ENCODE measurements around the gene SLC29A2.

Gene SLC29A2

DNA sequence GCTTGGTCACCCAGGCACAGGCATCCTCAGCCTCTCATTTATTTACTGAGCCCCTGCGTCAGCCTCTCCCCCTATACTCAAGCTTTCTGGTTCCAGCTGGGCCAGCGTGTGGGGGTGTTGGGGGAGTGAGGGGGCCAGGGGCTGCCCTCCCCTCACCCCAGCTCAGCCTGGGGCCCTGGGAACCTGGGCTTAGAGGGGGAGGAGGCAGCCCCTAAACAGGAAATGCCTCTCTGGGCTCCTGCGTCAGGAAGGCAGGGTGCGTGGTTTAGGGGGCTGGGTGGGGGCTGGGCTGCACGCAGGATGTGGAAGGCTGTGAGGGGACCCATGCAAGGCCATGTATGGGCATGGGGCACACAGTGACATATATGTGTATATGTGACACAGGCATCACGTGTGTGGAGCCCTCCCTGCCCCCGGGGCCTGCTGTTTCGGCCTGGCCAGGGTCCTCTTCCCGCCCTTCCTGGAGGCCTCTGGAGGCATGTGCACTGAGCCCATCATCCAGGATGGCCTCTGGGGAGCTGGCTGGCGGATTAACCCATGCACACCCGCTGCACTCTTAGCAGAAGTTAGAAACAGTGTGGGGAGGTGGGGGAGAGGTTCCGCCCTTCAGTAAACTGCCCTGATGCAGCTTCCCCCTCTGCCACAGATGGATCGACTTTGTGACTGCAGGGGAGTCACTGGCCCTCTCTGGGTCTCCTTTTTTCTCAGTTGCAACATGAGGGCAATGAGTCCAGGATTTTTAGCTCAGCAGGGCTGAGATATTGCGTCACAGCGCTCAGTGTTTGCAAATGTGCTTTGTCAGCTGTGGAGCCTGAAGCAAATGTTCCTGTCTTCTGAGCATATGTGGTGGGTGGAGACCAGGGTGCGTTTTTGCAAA is 53.6 kb downstream of the SLC29A2 start:
- DNase-seq (ENCODE audit: low spot score) (no peak), ATAC-seq (ENCODE audit: low read depth) (peak; percentile 42; the same call in 1 of the 3 replicates)
- peaks cover 6% of the 10 kb centered on the region for H3K4me1 ChIP-seq (ENCODE audit: insufficient read depth, poor library complexity, severe bottlenecking)
- peaks cover 3% of the 10 kb centered on the region for H3K9me3 ChIP-seq (ENCODE audit: severe bottlenecking)
- H3K36me3 ChIP-seq (ENCODE audit: low read depth): no peaks in the 10 kb centered on the region
- no peak overlapping the region for H3K4me3 ChIP-seq (ENCODE audit: severe bottlenecking)
- H3K27ac ChIP-seq (ENCODE audit: poor library complexity, severe bottlenecking): peak overlapping the region; percentile 2
- TF ChIP-seq CTCF (IDR thresholded peaks at IDR 0.05; ENCODE audit: poor library complexity, severe bottlenecking): no peak
- H3K27me3 ChIP-seq (ENCODE audit: insufficient read depth, poor library complexity, severe bottlenecking): no peaks in the 10 kb centered on the region

DNA sequence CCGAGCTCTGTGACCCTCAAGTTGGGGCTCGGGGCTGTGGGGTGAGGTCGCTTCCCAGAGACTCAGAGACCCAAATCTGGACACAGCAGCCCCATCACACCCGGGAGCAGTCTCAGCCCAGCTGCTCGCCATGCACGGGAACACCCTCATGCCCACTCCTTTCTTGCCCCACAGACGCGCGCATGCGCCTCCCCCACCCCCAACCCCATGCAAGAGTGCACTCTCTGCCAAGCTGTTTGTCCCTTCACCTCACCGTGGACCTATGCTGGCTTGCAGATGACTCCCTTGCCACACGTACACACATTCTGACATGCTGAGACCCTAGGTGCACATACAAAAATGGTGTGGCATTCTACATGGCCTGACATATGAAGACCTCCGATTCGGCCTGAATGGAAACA is 54.2 kb downstream of the SLC29A2 start:
- Histone ChIP-seq H3K27ac (ENCODE audit: poor library complexity, severe bottlenecking) (no peak overlapping the region), H3K27me3 (ENCODE audit: insufficient read depth, poor library complexity, severe bottlenecking) (no peaks in the 10 kb centered on the region), H3K4me3 (ENCODE audit: severe bottlenecking) (no peak overlapping the region), H3K4me1 (ENCODE audit: insufficient read depth, poor library complexity, severe bottlenecking) (peaks cover 6% of the 10 kb centered on the region), H3K36me3 (ENCODE audit: low read depth) (no peaks in the 10 kb centered on the region), H3K9me3 (ENCODE audit: severe bottlenecking) (peaks cover 3% of the 10 kb centered on the region)
- TF ChIP-seq CTCF (IDR thresholded peaks at IDR 0.05; ENCODE audit: poor library complexity, severe bottlenecking): no peak
- no peak for DNase-seq (ENCODE audit: low spot score)
- no peak for ATAC-seq (ENCODE audit: low read depth)

- H3K4me3 ChIP-seq (ENCODE audit: severe bottlenecking): no peak within 1 kb of the TSS
- H3K9me3 ChIP-seq (ENCODE audit: severe bottlenecking): peaks cover 3% of the 10 kb centered on the region
- no peak for DNase-seq (ENCODE audit: low spot score)
- no peak for TF ChIP-seq CTCF (IDR thresholded peaks at IDR 0.05; ENCODE audit: poor library complexity, severe bottlenecking)
- H3K4me1 ChIP-seq (ENCODE audit: insufficient read depth, poor library complexity, severe bottlenecking): peaks cover 6% of the 10 kb centered on the region
- H3K27ac ChIP-seq (ENCODE audit: poor library complexity, severe bottlenecking): peak within 1 kb of the TSS; percentile 2
- no peaks in the 10 kb centered on the region for H3K27me3 ChIP-seq (ENCODE audit: insufficient read depth, poor library complexity, severe bottlenecking)
- H3K36me3 ChIP-seq (ENCODE audit: low read depth): no peaks in the 10 kb centered on the region
- ATAC-seq (ENCODE audit: low read depth): no peak
Observed at GRCh38 chr11:66316849-66317251, 54.7 kb downstream of the SLC29A2 start, which contains the start of gene CD248. TSS of gene CD248 (minus strand) at chr11:66317044. CDS start at chr11:66317027, 17 bp downstream.

- Histone ChIP-seq H3K9me3 (ENCODE audit: severe bottlenecking) (peaks cover 3% of the 10 kb centered on the region), H3K4me3 (ENCODE audit: severe bottlenecking) (no peak overlapping the region), H3K36me3 (ENCODE audit: low read depth) (no peaks in the 10 kb centered on the region), H3K4me1 (ENCODE audit: insufficient read depth, poor library complexity, severe bottlenecking) (peaks cover 6% of the 10 kb centered on the region), H3K27me3 (ENCODE audit: insufficient read depth, poor library complexity, severe bottlenecking) (no peaks in the 10 kb centered on the region), H3K27ac (ENCODE audit: poor library complexity, severe bottlenecking) (no peak overlapping the region)
- TF ChIP-seq CTCF (IDR thresholded peaks at IDR 0.05; ENCODE audit: poor library complexity, severe bottlenecking): no peak
- no peak for DNase-seq (ENCODE audit: low spot score)
- ATAC-seq (ENCODE audit: low read depth): no peak
Observed at GRCh38 chr11:66315921-66316811, 55.4 kb downstream of the SLC29A2 start.

Data from RWPE2 (cell line).